Measurements from ENCODE around the gene NXNL2. TPM values are rescaled to one million over a fixed set of nuclear protein-coding genes. Genes with fewer than 3 reads are reported as not detected.
A peak's percentile ranks its signal among the peaks of the same experiment; 100 is the strongest.

Gene NXNL2
- not detected in 2 replicates for total RNA-seq (2014; rRNA removed; shearing (Covaris generic); ENCODE audit: low replicate concordance)

GRCh38 chr9:88534456-88535225, at the start of gene NXNL2:
Gene NXNL2, plus strand, starts transcription at chr9:88535178. Its CDS starts 257 bp downstream, at chr9:88535435.
- Histone ChIP-seq H3K4me3 (peak within 1 kb of the TSS; percentile 83), H3K27me3 (no peaks in the 10 kb centered on the region), H3K36me3 (peaks cover 3% of the 10 kb centered on the region; the same call in 1 of the 2 replicates), H3K9me3 (no peaks in the 10 kb centered on the region)
- DNase-seq, result peak; percentile 90

GRCh38 chr9:88488166-88488565, 46.8 kb upstream of the NXNL2 start:
- peak; percentile 18 for DNase-seq
- H3K36me3 ChIP-seq, result peaks cover 8% of the 10 kb centered on the region
- no peak overlapping the region for H3K4me3 ChIP-seq
- H3K9me3 ChIP-seq, result no peaks in the 10 kb centered on the region
- no peaks in the 10 kb centered on the region for H3K27me3 ChIP-seq

- Histone ChIP-seq H3K4me3 (no peak overlapping the region), H3K9me3 (no peaks in the 10 kb centered on the region), H3K36me3 (no peaks in the 10 kb centered on the region), H3K27me3 (no peaks in the 10 kb centered on the region)
- no peak for DNase-seq
Observed at GRCh38 chr9:88494983-88495721, 39.8 kb upstream of the NXNL2 start.

GRCh38 chr9:88497224-88497623, 37.8 kb upstream of the NXNL2 start:
- H3K36me3 ChIP-seq, result no peaks in the 10 kb centered on the region
- no peaks in the 10 kb centered on the region for H3K9me3 ChIP-seq
- H3K27me3 ChIP-seq, result no peaks in the 10 kb centered on the region
- DNase-seq, result no peak
- H3K4me3 ChIP-seq, result no peak overlapping the region

- no peaks in the 10 kb centered on the region for H3K27me3 ChIP-seq
- H3K9me3 ChIP-seq, result no peaks in the 10 kb centered on the region
Observed at GRCh38 chr9:88498880-88499279, 36.1 kb upstream of the NXNL2 start.

GRCh38 chr9:88501086-88501485, 33.9 kb upstream of the NXNL2 start:
- H3K27me3 ChIP-seq, result no peaks in the 10 kb centered on the region
- H3K9me3 ChIP-seq, result no peaks in the 10 kb centered on the region
- no peaks in the 10 kb centered on the region for H3K36me3 ChIP-seq
- no peak for DNase-seq
- no peak overlapping the region for H3K4me3 ChIP-seq

More at GRCh38 chr9:88498880-88499279, 36.1 kb upstream of the NXNL2 start:
- H3K36me3 ChIP-seq, result no peaks in the 10 kb centered on the region
- DNase-seq, result no peak
- no peak overlapping the region for H3K4me3 ChIP-seq

- Histone ChIP-seq H3K9me3 (no peaks in the 10 kb centered on the region), H3K27me3 (no peaks in the 10 kb centered on the region), H3K36me3 (no peaks in the 10 kb centered on the region), H3K4me3 (no peak overlapping the region)
- no peak for DNase-seq
Observed at GRCh38 chr9:88502552-88503034, 32.4 kb upstream of the NXNL2 start.

- Histone ChIP-seq H3K9me3 (no peaks in the 10 kb centered on the region), H3K4me3 (no peak overlapping the region)
Observed at GRCh38 chr9:88503081-88503844, 31.7 kb upstream of the NXNL2 start.

GRCh38 chr9:88503845-88504764, 30.9 kb upstream of the NXNL2 start:
- Histone ChIP-seq H3K9me3 (no peaks in the 10 kb centered on the region), H3K27me3 (no peaks in the 10 kb centered on the region), H3K4me3 (no peak overlapping the region), H3K36me3 (no peaks in the 10 kb centered on the region)
- no peak for DNase-seq

More at GRCh38 chr9:88503081-88503844, 31.7 kb upstream of the NXNL2 start:
- no peaks in the 10 kb centered on the region for H3K36me3 ChIP-seq
- no peak for DNase-seq
- no peaks in the 10 kb centered on the region for H3K27me3 ChIP-seq

GRCh38 chr9:88508326-88508725, 26.7 kb upstream of the NXNL2 start:
- DNase-seq, result no peak
- no peak overlapping the region for H3K4me3 ChIP-seq
- no peaks in the 10 kb centered on the region for H3K27me3 ChIP-seq
- no peaks in the 10 kb centered on the region for H3K36me3 ChIP-seq
- no peaks in the 10 kb centered on the region for H3K9me3 ChIP-seq

GRCh38 chr9:88511906-88512305, 23.1 kb upstream of the NXNL2 start:
- no peaks in the 10 kb centered on the region for H3K27me3 ChIP-seq
- no peaks in the 10 kb centered on the region for H3K36me3 ChIP-seq
- H3K9me3 ChIP-seq, result peaks cover 7% of the 10 kb centered on the region
- H3K4me3 ChIP-seq, result no peak overlapping the region
- no peak for DNase-seq

- DNase-seq, result no peak
- no peaks in the 10 kb centered on the region for H3K27me3 ChIP-seq
- no peak overlapping the region for H3K4me3 ChIP-seq
- no peaks in the 10 kb centered on the region for H3K36me3 ChIP-seq
- H3K9me3 ChIP-seq, result peaks cover 7% of the 10 kb centered on the region
Observed at GRCh38 chr9:88514247-88514646, 20.7 kb upstream of the NXNL2 start.

GRCh38 chr9:88521308-88521707, 13.7 kb upstream of the NXNL2 start:
- Histone ChIP-seq H3K9me3 (no peaks in the 10 kb centered on the region), H3K4me3 (no peak overlapping the region), H3K36me3 (no peaks in the 10 kb centered on the region), H3K27me3 (no peaks in the 10 kb centered on the region)
- no peak for DNase-seq

GRCh38 chr9:88522360-88522759, 12.6 kb upstream of the NXNL2 start:
- Histone ChIP-seq H3K9me3 (no peaks in the 10 kb centered on the region), H3K4me3 (no peak overlapping the region), H3K27me3 (no peaks in the 10 kb centered on the region), H3K36me3 (no peaks in the 10 kb centered on the region)
- DNase-seq, result no peak

GRCh38 chr9:88523056-88523455, 11.9 kb upstream of the NXNL2 start:
- DNase-seq, result peak; percentile 61
- Histone ChIP-seq H3K27me3 (no peaks in the 10 kb centered on the region), H3K36me3 (no peaks in the 10 kb centered on the region; the same call in 1 of the 2 replicates), H3K9me3 (no peaks in the 10 kb centered on the region), H3K4me3 (no peak overlapping the region)

GRCh38 chr9:88524911-88525310, 10.1 kb upstream of the NXNL2 start:
- Histone ChIP-seq H3K27me3 (no peaks in the 10 kb centered on the region), H3K36me3 (no peaks in the 10 kb centered on the region; the same call in 1 of the 2 replicates), H3K9me3 (no peaks in the 10 kb centered on the region), H3K4me3 (no peak overlapping the region)
- DNase-seq, result no peak
